Gastroesophageal sphincter (tissue), 3 donors: ENCODE results near the gene SRSF10.

Experiments
- CTCF ChIP-seq, 4 experiments: fragments of 200-600 bp in 2 of 4; fragments of 450-650 bp in 2 of 4; sonication (generic) in 1 of 4; IDR thresholded peaks; one replicate each; pipeline ENCODE4 v1.5.1; 2017 to 2019; ENCODE audit warnings: antibody characterized with exemption in 4 of 4, mild to moderate bottlenecking in 2 of 4, moderate library complexity in 2 of 4
- POLR2A ChIP-seq, 2 donors: fragments of 450-650 bp; IDR thresholded peaks; one replicate each; pipeline ENCODE4 v1.6.1; 2017; ENCODE audit warnings: antibody characterized with exemption in 2 of 2, mild to moderate bottlenecking in 2 of 2, moderate library complexity in 1 of 2

- TF ChIP-seq CTCF (IDR thresholded peaks at IDR 0.05), result peak in 3 of 4 experiments; percentile 40 to 69 (median 48)
- TF ChIP-seq POLR2A (IDR thresholded peaks at IDR 0.05), result no peak
These were observed 63.7 kb downstream of the SRSF10 start for GRCh38 chr1:23916209-23917131.
